ENCODE data around the gene CRYGA. TPM values are rescaled to one million over a fixed set of nuclear protein-coding genes. Genes with fewer than 3 reads are reported as not detected.
"Not testable (repeated sequence)": the region's sequence is repeated elsewhere in the genome, so short reads cannot be mapped to it uniquely, and the experiment has no call there.

CRYGA gene
- total RNA-seq, 2 experiments from 2014 or later = not detected

GRCh38 chr2:208112273-208112745, 51.1 kb downstream of the CRYGA start:
- H3K9me3 Mint-ChIP-seq (ENCODE audit: insufficient read depth); POLR2A ChIA-PET; CTCF ChIA-PET; DNase-seq; H3K36me3 Mint-ChIP-seq (ENCODE audit: low read depth); H3K4me3 Mint-ChIP-seq; H3K27ac Mint-ChIP-seq; ATAC-seq; H3K27me3 Mint-ChIP-seq (ENCODE audit: low read depth); H3K4me1 Mint-ChIP-seq (ENCODE audit: low read depth): not testable (repeated sequence)

Other genes starting within 250 kb of the CRYGA start
- 1 to 10 TPM; 6.1 to 6.2 TPM for gene PLEKHM3, start 138.1 kb downstream of the CRYGA start, total RNA-seq
- gene CRYGD, start 39.1 kb downstream of the CRYGA start, total RNA-seq = not detected
- not detected for gene CRYGC, start 33.8 kb downstream of the CRYGA start, total RNA-seq
- not detected for gene CRYGB, start 17.4 kb downstream of the CRYGA start, total RNA-seq
- gene C2orf80, start 26.4 kb upstream of the CRYGA start, total RNA-seq = not detected
- 10 to 100 TPM; 29.0 to 29.5 TPM for gene IDH1, start 91.5 kb upstream of the CRYGA start, total RNA-seq
- gene PIKFYVE, start 102.7 kb upstream of the CRYGA start, total RNA-seq = 10 to 100 TPM; 27.4 to 29.3 TPM
- under 1 TPM in 1 of 2 experiments, not detected in 1; 0.13 TPM for gene PTH2R, start 243.2 kb upstream of the CRYGA start, total RNA-seq